Hematopoietic multipotent progenitor cell (in vitro differentiated cells): Measurements from ENCODE around the gene RCCD1. TPM values are rescaled to one million over a fixed set of nuclear protein-coding genes. Genes with fewer than 3 reads are reported as not detected.

Experiments used
- DNase-seq, 3 donors: peaks; one replicate each; pipeline ENCODE4 v3.0.0-alpha.2; 2011 to 2015; ENCODE audit warnings: low read depth in 2 of 3, low spot score in 2 of 3
- small RNA-seq: library from RNA; depleted of rRNA; stranded (forward); fragments of <200 nt; gene quantifications from one replicate; pipeline ENCODE3, GENCODE V24; 2012
- total RNA-seq: library from RNA; depleted of rRNA; stranded (reverse); fragments of >200 nt; gene quantifications from one replicate; pipeline ENCODE4 v1.2.3, GENCODE V29; 2012

The RCCD1 gene
- total RNA-seq, 1 donor = 13.7 TPM

DNA sequence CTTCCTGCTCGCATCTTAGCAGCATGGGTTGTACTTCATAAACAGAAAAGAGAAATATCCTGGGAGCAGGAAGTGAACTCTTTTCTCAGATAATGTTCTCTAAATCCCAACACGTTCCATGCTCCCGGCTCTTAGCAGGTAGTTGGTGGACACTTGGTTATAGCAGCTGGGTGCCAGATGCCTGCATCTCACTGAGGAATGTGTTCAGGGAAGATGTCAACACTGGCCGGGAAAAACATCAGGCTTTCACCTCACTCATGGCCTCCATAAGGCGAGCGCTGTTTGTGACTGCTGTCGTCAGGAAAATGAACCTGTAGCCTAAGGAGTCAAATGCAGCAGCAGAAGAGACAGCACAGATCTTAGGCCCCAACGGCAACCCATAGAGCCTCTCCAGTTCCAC is 44.1 kb downstream of the RCCD1 start:
- DNase-seq = no peak

DNA sequence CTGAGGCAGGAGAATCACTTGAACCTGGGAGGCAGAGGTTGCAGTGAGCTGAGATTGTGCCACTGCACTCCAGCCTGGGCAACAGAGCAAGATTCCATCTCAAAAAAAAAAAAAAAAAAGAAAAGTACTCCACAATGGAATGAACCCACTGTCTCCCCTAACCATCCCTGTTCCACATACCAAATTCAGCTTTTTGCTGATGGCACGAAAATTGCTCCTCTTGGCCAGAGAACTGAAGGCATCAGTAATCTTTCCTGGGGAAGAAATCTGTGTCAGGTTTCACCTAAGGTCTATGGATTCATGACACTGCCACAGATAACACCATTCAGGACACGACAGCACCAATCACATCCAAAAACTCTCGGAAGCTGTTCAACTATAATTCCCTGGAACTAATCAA is 46.5 kb downstream of the RCCD1 start:
- no peak for DNase-seq

DNA sequence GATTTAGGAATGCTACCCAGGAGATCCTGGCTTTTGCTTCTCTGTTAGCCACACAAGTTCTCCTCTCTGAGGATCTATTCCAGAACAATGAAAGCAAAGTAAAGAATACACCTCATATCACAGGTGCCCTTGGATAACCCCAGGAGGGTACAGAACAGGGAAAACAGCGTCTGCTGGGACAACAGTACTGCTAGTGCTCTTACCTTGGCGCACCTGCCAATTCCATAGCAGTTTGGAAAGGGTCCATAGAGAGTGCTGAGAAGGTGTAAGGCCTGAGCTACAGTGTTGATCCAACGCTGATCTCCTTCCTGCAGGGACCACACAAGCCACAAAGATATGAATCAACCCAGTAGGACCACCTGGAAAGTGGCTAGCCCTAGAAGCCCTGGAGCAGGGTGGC is 52.6 kb downstream of the RCCD1 start:
- DNase-seq = no peak

Small RNAs within 50 kb of the gene (small RNA-seq; reads per million reads assigned to genes)
- gene RF00019 = not detected

Other genes starting within 250 kb of the RCCD1 start
- 5.1 TPM for gene BLM, start 237.5 kb upstream of the RCCD1 start, total RNA-seq
- gene FURIN, start 86.3 kb upstream of the RCCD1 start, total RNA-seq = 124 TPM
- gene FES, start 70.4 kb upstream of the RCCD1 start, total RNA-seq = 229 TPM
- gene MAN2A2, start 51.6 kb upstream of the RCCD1 start, total RNA-seq = 224 TPM
- 26.9 TPM for gene HDDC3, start 22.3 kb upstream of the RCCD1 start, total RNA-seq
- 116 TPM for gene UNC45A, start 19.6 kb upstream of the RCCD1 start, total RNA-seq
- 28.8 TPM for gene PRC1, start 39.7 kb downstream of the RCCD1 start, total RNA-seq
- gene VPS33B, start 67.7 kb downstream of the RCCD1 start, total RNA-seq = 8.3 TPM
- 0.27 TPM for gene SV2B, start 145.4 kb downstream of the RCCD1 start, total RNA-seq